ENCODE results near the gene FBN2.
"Not testable (repeated sequence)": the region's sequence is repeated elsewhere in the genome, so short reads cannot be mapped to it uniquely, and the experiment has no call there.

FBN2 gene

GRCh38 chr5:128413356-128413755 lies 124.7 kb downstream of the FBN2 start:
- DNase-seq, result no peak

- no peak for DNase-seq
These were observed 125.7 kb downstream of the FBN2 start for GRCh38 chr5:128412145-128412930.

- no peak for DNase-seq
These were observed 128.8 kb downstream of the FBN2 start for GRCh38 chr5:128409166-128409800.

GRCh38 chr5:128408622-128409021 lies 129.4 kb downstream of the FBN2 start:
- no peak for DNase-seq

GRCh38 chr5:128407944-128408343 lies 130.1 kb downstream of the FBN2 start:
- no peak for DNase-seq

- no peak for DNase-seq
These were observed 131.2 kb downstream of the FBN2 start for GRCh38 chr5:128406803-128407202.

- no peak for DNase-seq
These were observed 132.9 kb downstream of the FBN2 start for GRCh38 chr5:128405159-128405558.

GRCh38 chr5:128403333-128403732 lies 134.7 kb downstream of the FBN2 start:
- no peak for DNase-seq

GRCh38 chr5:128402506-128402905 lies 135.5 kb downstream of the FBN2 start:
- DNase-seq, result no peak

- DNase-seq, result not testable (repeated sequence)
These were observed 137.3 kb downstream of the FBN2 start for GRCh38 chr5:128400766-128401165.

- no peak for DNase-seq
These were observed 138.9 kb downstream of the FBN2 start for GRCh38 chr5:128399111-128399510.

GRCh38 chr5:128397876-128398275 lies 140.2 kb downstream of the FBN2 start:
- DNase-seq, result no peak

GRCh38 chr5:128395073-128395472 lies 143.0 kb downstream of the FBN2 start:
- DNase-seq, result no peak

- no peak for DNase-seq
These were observed 154.0 kb downstream of the FBN2 start for GRCh38 chr5:128384068-128384467.

- no peak for DNase-seq
These were observed 157.7 kb downstream of the FBN2 start for GRCh38 chr5:128380337-128380736.

GRCh38 chr5:128378632-128379031 lies 159.4 kb downstream of the FBN2 start:
- no peak for DNase-seq

- no peak for DNase-seq
These were observed 159.8 kb downstream of the FBN2 start for GRCh38 chr5:128378196-128378595.

GRCh38 chr5:128376577-128376976 lies 161.5 kb downstream of the FBN2 start:
- DNase-seq, result no peak

- no peak for DNase-seq
These were observed 171.9 kb downstream of the FBN2 start for GRCh38 chr5:128366147-128366546.

GRCh38 chr5:128362370-128362769 lies 175.7 kb downstream of the FBN2 start:
- no peak for DNase-seq

- no peak for DNase-seq
These were observed 179.2 kb downstream of the FBN2 start for GRCh38 chr5:128358826-128359225.

- no peak for DNase-seq
These were observed 180.8 kb downstream of the FBN2 start for GRCh38 chr5:128357226-128357625.

GRCh38 chr5:128355961-128356360 lies 182.1 kb downstream of the FBN2 start:
- DNase-seq, result no peak

GRCh38 chr5:128353441-128354107 lies 184.5 kb downstream of the FBN2 start:
- no peak for DNase-seq
